ENCODE measurements around the gene SLC30A10.

DNA sequence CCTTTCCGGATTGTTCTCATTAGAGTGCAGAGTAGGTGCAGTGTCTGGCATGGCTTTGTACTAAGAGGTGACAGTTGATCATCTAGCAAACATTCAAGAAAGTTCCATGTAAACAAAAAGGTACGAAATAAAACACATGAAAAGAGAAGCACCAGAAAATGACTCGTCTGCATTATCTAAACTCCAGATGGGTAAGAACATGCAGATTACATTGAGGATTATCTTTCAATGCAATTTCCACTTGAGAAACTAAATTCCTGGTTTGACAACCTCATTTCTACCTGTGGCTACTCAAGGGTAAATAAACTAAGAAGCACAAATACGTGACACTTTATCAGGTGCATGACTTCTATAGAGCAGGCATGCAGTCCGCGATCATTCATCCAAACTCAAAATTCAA lies 17.6 kb downstream of the SLC30A10 start:
- TF ChIP-seq POLR2A (IDR thresholded peaks at IDR 0.05) = no peak
- TF ChIP-seq, protein P1, sequence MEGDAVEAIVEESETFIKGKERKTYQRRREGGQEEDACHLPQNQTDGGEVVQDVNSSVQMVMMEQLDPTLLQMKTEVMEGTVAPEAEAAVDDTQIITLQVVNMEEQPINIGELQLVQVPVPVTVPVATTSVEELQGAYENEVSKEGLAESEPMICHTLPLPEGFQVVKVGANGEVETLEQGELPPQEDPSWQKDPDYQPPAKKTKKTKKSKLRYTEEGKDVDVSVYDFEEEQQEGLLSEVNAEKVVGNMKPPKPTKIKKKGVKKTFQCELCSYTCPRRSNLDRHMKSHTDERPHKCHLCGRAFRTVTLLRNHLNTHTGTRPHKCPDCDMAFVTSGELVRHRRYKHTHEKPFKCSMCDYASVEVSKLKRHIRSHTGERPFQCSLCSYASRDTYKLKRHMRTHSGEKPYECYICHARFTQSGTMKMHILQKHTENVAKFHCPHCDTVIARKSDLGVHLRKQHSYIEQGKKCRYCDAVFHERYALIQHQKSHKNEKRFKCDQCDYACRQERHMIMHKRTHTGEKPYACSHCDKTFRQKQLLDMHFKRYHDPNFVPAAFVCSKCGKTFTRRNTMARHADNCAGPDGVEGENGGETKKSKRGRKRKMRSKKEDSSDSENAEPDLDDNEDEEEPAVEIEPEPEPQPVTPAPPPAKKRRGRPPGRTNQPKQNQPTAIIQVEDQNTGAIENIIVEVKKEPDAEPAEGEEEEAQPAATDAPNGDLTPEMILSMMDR (IDR thresholded peaks at IDR 0.05) = no peak
